ENCODE data around the gene AFAP1.

The AFAP1 gene

GRCh38 chr4:7879127-7879526, 60.5 kb downstream of the AFAP1 start:
- WGBS (ENCODE audit: extremely low coverage, insufficient coverage, insufficient read length), result no CpG with 5 or more reads among the region's 6 CpGs
- no peaks in the 10 kb centered on the region for H3K27me3 ChIP-seq (ENCODE audit: insufficient read depth, low read length)
- no peak overlapping the region for H2AFZ ChIP-seq (ENCODE audit: insufficient read depth, low read length, poor library complexity)
- peaks cover 7 to 17% of the 10 kb centered on the region in 2 experiments for H3K4me1 ChIP-seq (ENCODE audit: control insufficient read depth in 1 of 2, insufficient read depth in 2 of 2, low read length in 2 of 2)
- H4K8ac ChIP-seq (ENCODE audit: low read depth, low read length), result no peak overlapping the region
- H3K9ac ChIP-seq (ENCODE audit: low read length), result no peak overlapping the region
- H3K4me2 ChIP-seq (ENCODE audit: low read length), result peak overlapping the region; percentile 16
- no peak overlapping the region for H2BK12ac ChIP-seq (ENCODE audit: low read length)
- no peak overlapping the region for H3K14ac ChIP-seq (ENCODE audit: low read length)
- peaks cover 7% of the 10 kb centered on the region for H3K79me2 ChIP-seq (ENCODE audit: control insufficient read depth, insufficient read depth, low read length, poor library complexity)
- peaks cover 0 to 3% of the 10 kb centered on the region in 2 experiments for H3K36me3 ChIP-seq (ENCODE audit: control insufficient read depth in 1 of 2, insufficient read depth in 2 of 2, low read length in 2 of 2)
- H3K9me3 ChIP-seq (ENCODE audit: insufficient read depth, low read depth, low read length), result peaks cover 2% of the 10 kb centered on the region
- H3K18ac ChIP-seq (ENCODE audit: low read length), result no peak overlapping the region
- DNase-seq, result no peak
- H2BK5ac ChIP-seq (ENCODE audit: low read depth, low read length, poor library complexity), result no peak overlapping the region
- peak overlapping the region; percentile 20 for H3K27ac ChIP-seq (ENCODE audit: low read depth, low read length)
- H2BK120ac ChIP-seq (ENCODE audit: insufficient read depth, low read length, poor library complexity), result no peak overlapping the region
- peak overlapping the region; percentile 76 for H3K4ac ChIP-seq (ENCODE audit: low read depth, low read length)
- no peak overlapping the region for H2AK5ac ChIP-seq (ENCODE audit: low read length)
- H4K91ac ChIP-seq (ENCODE audit: low read depth, low read length), result no peak overlapping the region
- no peak overlapping the region for H3K23ac ChIP-seq (ENCODE audit: low read length)
- H3K79me1 ChIP-seq (ENCODE audit: low read length), result no peaks in the 10 kb centered on the region
- H3K4me3 ChIP-seq (ENCODE audit: low read depth, low read length), result no peak overlapping the region
- no peak overlapping the region for H4K12ac ChIP-seq (ENCODE audit: low read depth, low read length)

DNA sequence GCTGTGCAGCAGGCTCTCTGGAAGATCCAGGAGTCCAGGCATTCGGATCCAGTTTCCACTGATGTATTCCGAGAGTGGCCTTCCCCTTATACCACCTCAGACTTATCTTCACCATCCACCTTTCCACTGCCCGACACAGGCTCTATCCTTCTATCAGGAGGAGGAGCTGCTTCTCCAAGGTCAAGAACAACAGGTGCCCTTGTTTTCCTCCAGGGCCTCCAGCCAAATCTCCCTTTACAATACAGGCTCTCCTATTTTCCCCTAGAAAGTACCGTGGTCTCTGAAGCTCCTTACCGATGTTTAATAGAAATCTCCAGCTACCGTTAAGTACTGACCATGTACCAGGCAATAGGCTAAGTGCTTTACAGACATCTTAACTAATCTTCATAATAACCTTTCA, 61.3 kb downstream of the AFAP1 start:
- no peak overlapping the region for H3K14ac ChIP-seq (ENCODE audit: low read length)
- DNase-seq, result no peak
- no peak overlapping the region for H4K8ac ChIP-seq (ENCODE audit: low read depth, low read length)

GRCh38 chr4:7877176-7877575, 62.5 kb downstream of the AFAP1 start:
- Histone ChIP-seq H3K4ac (ENCODE audit: low read depth, low read length) (no peak overlapping the region), H3K79me2 (ENCODE audit: control insufficient read depth, insufficient read depth, low read length, poor library complexity) (peaks cover 4% of the 10 kb centered on the region), H4K8ac (ENCODE audit: low read depth, low read length) (no peak overlapping the region), H3K4me3 (ENCODE audit: low read depth, low read length) (no peak overlapping the region), H3K9ac (ENCODE audit: low read length) (no peak overlapping the region), H3K4me2 (ENCODE audit: low read length) (no peak overlapping the region), H3K18ac (ENCODE audit: low read length) (no peak overlapping the region), H2BK12ac (ENCODE audit: low read length) (no peak overlapping the region), H2AFZ (ENCODE audit: insufficient read depth, low read length, poor library complexity) (no peak overlapping the region), H2BK120ac (ENCODE audit: insufficient read depth, low read length, poor library complexity) (no peak overlapping the region), H4K91ac (ENCODE audit: low read depth, low read length) (no peak overlapping the region), H3K36me3 (ENCODE audit: control insufficient read depth in 1 of 2, insufficient read depth in 2 of 2, low read length in 2 of 2) (no peaks in the 10 kb centered on the region), H2AK5ac (ENCODE audit: low read length) (no peak overlapping the region), H3K23ac (ENCODE audit: low read length) (no peak overlapping the region), H3K4me1 (ENCODE audit: control insufficient read depth in 1 of 2, insufficient read depth in 2 of 2, low read length in 2 of 2) (peaks cover 8 to 17% of the 10 kb centered on the region in 2 experiments), H4K12ac (ENCODE audit: low read depth, low read length) (no peak overlapping the region), H3K27ac (ENCODE audit: low read depth, low read length) (no peak overlapping the region), H3K14ac (ENCODE audit: low read length) (no peak overlapping the region), H2BK5ac (ENCODE audit: low read depth, low read length, poor library complexity) (no peak overlapping the region), H3K9me3 (ENCODE audit: insufficient read depth, low read depth, low read length) (peaks cover 2% of the 10 kb centered on the region), H3K79me1 (ENCODE audit: low read length) (no peaks in the 10 kb centered on the region), H3K27me3 (ENCODE audit: insufficient read depth, low read length) (no peaks in the 10 kb centered on the region)
- no peak for DNase-seq
- no CpG with 5 or more reads among the region's 6 CpGs for WGBS (ENCODE audit: extremely low coverage, insufficient coverage, insufficient read length)

More for the DNA sequence above, 61.3 kb downstream of the AFAP1 start:
- Histone ChIP-seq H2AFZ (ENCODE audit: insufficient read depth, low read length, poor library complexity) (no peak overlapping the region), H2BK120ac (ENCODE audit: insufficient read depth, low read length, poor library complexity) (no peak overlapping the region), H3K9ac (ENCODE audit: low read length) (no peak overlapping the region), H3K79me1 (ENCODE audit: low read length) (no peaks in the 10 kb centered on the region), H3K27ac (ENCODE audit: low read depth, low read length) (no peak overlapping the region), H4K12ac (ENCODE audit: low read depth, low read length) (no peak overlapping the region), H3K27me3 (ENCODE audit: insufficient read depth, low read length) (no peaks in the 10 kb centered on the region), H3K79me2 (ENCODE audit: control insufficient read depth, insufficient read depth, low read length, poor library complexity) (peaks cover 6% of the 10 kb centered on the region), H3K23ac (ENCODE audit: low read length) (no peak overlapping the region), H3K18ac (ENCODE audit: low read length) (no peak overlapping the region), H3K9me3 (ENCODE audit: insufficient read depth, low read depth, low read length) (peaks cover 2% of the 10 kb centered on the region), H3K4me2 (ENCODE audit: low read length) (no peak overlapping the region), H3K4me1 (ENCODE audit: control insufficient read depth in 1 of 2, insufficient read depth in 2 of 2, low read length in 2 of 2) (peaks cover 8 to 17% of the 10 kb centered on the region in 2 experiments), H2BK5ac (ENCODE audit: low read depth, low read length, poor library complexity) (no peak overlapping the region), H3K4me3 (ENCODE audit: low read depth, low read length) (no peak overlapping the region), H2AK5ac (ENCODE audit: low read length) (no peak overlapping the region), H4K91ac (ENCODE audit: low read depth, low read length) (no peak overlapping the region), H2BK12ac (ENCODE audit: low read length) (no peak overlapping the region), H3K36me3 (ENCODE audit: control insufficient read depth in 1 of 2, insufficient read depth in 2 of 2, low read length in 2 of 2) (no peaks in the 10 kb centered on the region), H3K4ac (ENCODE audit: low read depth, low read length) (no peak overlapping the region)
- WGBS (ENCODE audit: extremely low coverage, insufficient coverage, insufficient read length), result no CpG with 5 or more reads among the region's 6 CpGs

DNA sequence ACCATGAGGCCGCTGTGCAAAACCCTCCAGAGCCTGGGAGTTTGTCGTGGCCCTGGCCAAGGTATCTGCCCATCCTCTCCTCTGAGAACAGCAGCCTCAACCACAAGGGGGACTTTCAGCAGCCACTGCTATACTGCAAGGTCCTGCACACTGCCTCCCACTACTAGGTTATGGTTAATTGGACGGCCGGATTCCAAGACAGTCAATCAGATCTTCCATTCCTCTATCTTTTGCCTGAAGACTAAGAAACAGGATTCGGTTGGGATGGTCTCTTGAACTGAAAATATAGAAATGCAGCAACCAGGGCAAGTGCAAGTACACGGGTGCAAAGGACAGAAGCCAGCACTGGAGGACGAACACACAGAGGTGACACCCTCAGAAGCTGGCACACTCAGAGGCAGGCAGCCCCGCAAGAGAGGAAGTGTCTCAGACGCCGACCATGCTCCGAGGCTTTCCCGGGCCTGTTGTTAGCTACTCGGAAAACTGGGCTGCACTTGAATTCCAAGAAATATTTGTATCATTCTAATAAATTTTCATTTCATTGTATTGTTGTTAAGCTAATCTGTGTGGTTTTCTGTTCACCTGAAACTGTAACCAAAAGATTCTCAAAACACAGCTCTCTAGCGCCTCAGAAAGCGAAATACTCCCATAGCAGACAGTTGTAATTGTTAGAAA, 63.3 kb downstream of the AFAP1 start:
- H3K4ac ChIP-seq (ENCODE audit: low read depth, low read length), result peak overlapping the region; percentile 25
- H4K91ac ChIP-seq (ENCODE audit: low read depth, low read length), result no peak overlapping the region
- peaks cover 4% of the 10 kb centered on the region for H3K79me2 ChIP-seq (ENCODE audit: control insufficient read depth, insufficient read depth, low read length, poor library complexity)
- no peak overlapping the region for H2BK120ac ChIP-seq (ENCODE audit: insufficient read depth, low read length, poor library complexity)
- H2AFZ ChIP-seq (ENCODE audit: insufficient read depth, low read length, poor library complexity), result no peak overlapping the region
- H3K9me3 ChIP-seq (ENCODE audit: insufficient read depth, low read depth, low read length), result peaks cover 2% of the 10 kb centered on the region
- no CpG with 5 or more reads among the region's 15 CpGs for WGBS (ENCODE audit: extremely low coverage, insufficient coverage, insufficient read length)
- H3K27ac ChIP-seq (ENCODE audit: low read depth, low read length), result peak overlapping the region; percentile 2
- H3K18ac ChIP-seq (ENCODE audit: low read length), result no peak overlapping the region
- H3K4me3 ChIP-seq (ENCODE audit: low read depth, low read length), result no peak overlapping the region
- no peak overlapping the region for H2BK5ac ChIP-seq (ENCODE audit: low read depth, low read length, poor library complexity)
- no peak overlapping the region for H3K14ac ChIP-seq (ENCODE audit: low read length)
- no peak overlapping the region for H3K9ac ChIP-seq (ENCODE audit: low read length)
- no peaks in the 10 kb centered on the region for H3K27me3 ChIP-seq (ENCODE audit: insufficient read depth, low read length)
- H3K4me1 ChIP-seq (ENCODE audit: control insufficient read depth in 1 of 2, insufficient read depth in 2 of 2, low read length in 2 of 2), result peaks cover 8 to 17% of the 10 kb centered on the region in 2 experiments
- H2BK12ac ChIP-seq (ENCODE audit: low read length), result no peak overlapping the region
- no peaks in the 10 kb centered on the region for H3K79me1 ChIP-seq (ENCODE audit: low read length)
- no peak overlapping the region for H4K8ac ChIP-seq (ENCODE audit: low read depth, low read length)
- H4K12ac ChIP-seq (ENCODE audit: low read depth, low read length), result no peak overlapping the region
- peak; percentile 39 to 67 for DNase-seq
- H3K4me2 ChIP-seq (ENCODE audit: low read length), result peak overlapping the region; percentile 15
- H2AK5ac ChIP-seq (ENCODE audit: low read length), result no peak overlapping the region
- no peak overlapping the region for H3K23ac ChIP-seq (ENCODE audit: low read length)
- peaks cover 2% of the 10 kb centered on the region in 2 experiments for H3K36me3 ChIP-seq (ENCODE audit: control insufficient read depth in 1 of 2, insufficient read depth in 2 of 2, low read length in 2 of 2)
